BLaER1 treated with 17β-estradiol and CSF1 and Interleukin-3, amounts not matched to agents 10 nM and 100 nM (cell line): ENCODE results near the gene RPAP3.

Experiments
- H3K27ac ChIP-seq, 11 experiments: shearing (Covaris generic); formaldehyde crosslinking; 2 replicates each; pipeline ENCODE4 v1.8.1; 2022
- H3K27me3 ChIP-seq, 11 experiments: shearing (Covaris generic); formaldehyde crosslinking; 2 replicates each; pipeline ENCODE4 v1.8.1; 2022
- H3K36me3 ChIP-seq, 11 experiments: shearing (Covaris generic); formaldehyde crosslinking; 2 replicates each; pipeline ENCODE4 v1.8.1; 2022
- H3K4me1 ChIP-seq, 10 experiments: shearing (Covaris generic); formaldehyde crosslinking; 2 replicates each; pipeline ENCODE4 v1.8.1; 2022
- H3K4me2 ChIP-seq, 11 experiments: shearing (Covaris generic); formaldehyde crosslinking; 2 replicates each; pipeline ENCODE4 v1.8.1; 2022
- H3K4me3 ChIP-seq, 10 experiments: shearing (Covaris generic); formaldehyde crosslinking; 2 replicates each; pipeline ENCODE4 v1.8.1; 2022
- H3K9ac ChIP-seq, 11 experiments: shearing (Covaris generic); formaldehyde crosslinking; 2 replicates each; pipeline ENCODE4 v1.8.1; 2022
- H3K9me3 ChIP-seq, 11 experiments: shearing (Covaris generic); formaldehyde crosslinking; replicated peaks in 1 of 11; 2 replicates each; pipeline ENCODE4 v1.8.1; 2022
- H4K20me1 ChIP-seq, 11 experiments: shearing (Covaris generic); formaldehyde crosslinking; 2 replicates each; pipeline ENCODE4 v1.8.1; 2022
- Cebpa-rat ChIP-seq, 11 experiments: shearing (Covaris generic); IDR thresholded peaks; 2 replicates each; pipeline ENCODE4 v1.8.1; 2022

RPAP3 gene

GRCh38 chr12:47705229-47705565 lies 633 bp downstream of the RPAP3 start:
- peak overlapping the region; percentile 75 to 94 (median 88) for H3K4me3 ChIP-seq
- H3K27me3 ChIP-seq: no peaks in the 10 kb centered on the region
- H3K9me3 ChIP-seq: no peaks in the 10 kb centered on the region
- H3K4me2 ChIP-seq: peak overlapping the region; percentile 71 to 99 (median 88)
- peak overlapping the region in 10 of 11 experiments; percentile 76 to 89 (median 85); a peak in 20 of 22 replicates for H3K27ac ChIP-seq
- H4K20me1 ChIP-seq: peaks cover 0 to 48% (median 21%) of the 10 kb centered on the region in 11 experiments; a peak in 12 of 22 replicates
- H3K36me3 ChIP-seq: peaks cover 8 to 38% (median 22%) of the 10 kb centered on the region in 11 experiments
- peak overlapping the region; percentile 80 to 88 (median 85) for H3K9ac ChIP-seq
- TF ChIP-seq Cebpa-rat (IDR thresholded peaks at IDR 0.05): no peak
- H3K4me1 ChIP-seq: peaks cover 37 to 57% (median 54%) of the 10 kb centered on the region in 10 experiments

DNA sequence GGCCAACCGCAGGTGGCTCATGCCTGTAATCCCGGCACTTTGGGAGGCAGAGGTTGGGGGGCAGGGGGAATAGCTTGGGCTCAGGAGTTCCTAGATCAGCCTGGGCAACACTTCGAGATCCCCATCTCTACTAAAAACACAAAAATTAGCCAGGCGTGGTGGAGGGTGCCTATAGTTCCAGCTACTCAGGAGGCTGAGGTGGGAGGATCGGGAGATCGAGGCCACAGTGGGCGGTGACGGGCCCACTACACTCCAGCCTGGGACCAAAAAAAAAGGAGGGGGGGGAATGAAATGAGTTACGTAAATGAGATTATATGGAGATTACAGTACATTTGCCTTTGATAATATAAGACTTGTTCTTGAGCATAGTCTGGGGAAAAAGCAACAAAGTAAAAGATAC lies 1.1 kb downstream of the RPAP3 start:
- H3K27ac ChIP-seq: peak overlapping the region in 2 of 11 experiments; percentile 76 to 83; a peak in 2 of 22 replicates
- H3K4me2 ChIP-seq: peak overlapping the region; percentile 71 to 99 (median 88)
- H3K9ac ChIP-seq: peak overlapping the region; percentile 80 to 88 (median 85)
- H3K27me3 ChIP-seq: no peaks in the 10 kb centered on the region
- H3K4me3 ChIP-seq: peak overlapping the region; percentile 75 to 94 (median 88)
- H3K4me1 ChIP-seq: peaks cover 37 to 52% (median 50%) of the 10 kb centered on the region in 10 experiments
- no peaks in the 10 kb centered on the region for H3K9me3 ChIP-seq
- peaks cover 13 to 43% (median 27%) of the 10 kb centered on the region in 11 experiments for H3K36me3 ChIP-seq
- H4K20me1 ChIP-seq: peaks cover 0 to 53% (median 21%) of the 10 kb centered on the region in 11 experiments; a peak in 12 of 22 replicates
- no peak for TF ChIP-seq Cebpa-rat (IDR thresholded peaks at IDR 0.05)

GRCh38 chr12:47700263-47700662 lies 5.6 kb downstream of the RPAP3 start:
- H3K27me3 ChIP-seq: no peaks in the 10 kb centered on the region
- H3K4me3 ChIP-seq: no peak overlapping the region
- H3K36me3 ChIP-seq: peaks cover 47 to 87% (median 55%) of the 10 kb centered on the region in 11 experiments
- no peak overlapping the region for H3K27ac ChIP-seq
- peaks cover 0 to 64% (median 20%) of the 10 kb centered on the region in 11 experiments; a peak in 13 of 22 replicates for H4K20me1 ChIP-seq
- TF ChIP-seq Cebpa-rat (IDR thresholded peaks at IDR 0.05): peak in 3 of 11 experiments; percentile 51 to 64 (median 52); a peak in 4 of 22 replicates
- peaks cover 14 to 37% (median 24%) of the 10 kb centered on the region in 10 experiments for H3K4me1 ChIP-seq
- H3K9me3 ChIP-seq: no peaks in the 10 kb centered on the region
- H3K4me2 ChIP-seq: no peak overlapping the region
- H3K9ac ChIP-seq: no peak overlapping the region

GRCh38 chr12:47698631-47699030 lies 7.2 kb downstream of the RPAP3 start:
- no peak for TF ChIP-seq Cebpa-rat (IDR thresholded peaks at IDR 0.05)
- H3K36me3 ChIP-seq: peaks cover 60 to 99% (median 71%) of the 10 kb centered on the region in 11 experiments

GRCh38 chr12:47698055-47698454 lies 7.8 kb downstream of the RPAP3 start:
- peaks cover 0 to 42% (median 0%) of the 10 kb centered on the region in 11 experiments; a peak in 9 of 22 replicates for H4K20me1 ChIP-seq
- no peak for TF ChIP-seq Cebpa-rat (IDR thresholded peaks at IDR 0.05)
- H3K27me3 ChIP-seq: no peaks in the 10 kb centered on the region
- peaks cover 64 to 99% (median 76%) of the 10 kb centered on the region in 11 experiments for H3K36me3 ChIP-seq
- no peak overlapping the region for H3K4me3 ChIP-seq
- peaks cover 0 to 17% (median 3%) of the 10 kb centered on the region in 10 experiments; a peak in 10 of 20 replicates for H3K4me1 ChIP-seq
- H3K4me2 ChIP-seq: peak overlapping the region in 3 of 11 experiments; percentile 36 to 70 (median 43); a peak in 4 of 22 replicates
- H3K9me3 ChIP-seq: no peaks in the 10 kb centered on the region
- H3K9ac ChIP-seq: no peak overlapping the region
- no peak overlapping the region for H3K27ac ChIP-seq

More at GRCh38 chr12:47698631-47699030, 7.2 kb downstream of the RPAP3 start:
- Histone ChIP-seq H3K9ac (no peak overlapping the region), H3K4me1 (peaks cover 0 to 22% (median 8%) of the 10 kb centered on the region in 10 experiments; a peak in 15 of 20 replicates), H3K27ac (no peak overlapping the region), H3K9me3 (no peaks in the 10 kb centered on the region), H4K20me1 (peaks cover 0 to 47% (median 4%) of the 10 kb centered on the region in 11 experiments; a peak in 10 of 22 replicates), H3K4me3 (no peak overlapping the region), H3K4me2 (peak overlapping the region in 3 of 11 experiments; percentile 36 to 70 (median 43); a peak in 6 of 22 replicates), H3K27me3 (no peaks in the 10 kb centered on the region)

- TF ChIP-seq Cebpa-rat (IDR thresholded peaks at IDR 0.05): no peak
- H3K36me3 ChIP-seq: peaks cover 57 to 100% (median 84%) of the 10 kb centered on the region in 11 experiments
- peak overlapping the region in 1 of 11 experiments; percentile 1; a peak in 1 of 22 replicates for H3K9ac ChIP-seq
Measured at GRCh38 chr12:47689215-47689614, 16.6 kb downstream of the RPAP3 start.

GRCh38 chr12:47687636-47688035 lies 18.2 kb downstream of the RPAP3 start:
- no peak overlapping the region for H3K27ac ChIP-seq
- H3K4me2 ChIP-seq: no peak overlapping the region
- H3K9me3 ChIP-seq: peaks cover 0 to 8% (median 5%) of the 10 kb centered on the region in 11 experiments; a peak in 9 of 22 replicates
- H3K27me3 ChIP-seq: no peaks in the 10 kb centered on the region
- H3K4me1 ChIP-seq: no peaks in the 10 kb centered on the region
- peaks cover 0 to 4% (median 0%) of the 10 kb centered on the region in 11 experiments; a peak in 1 of 22 replicates for H4K20me1 ChIP-seq
- no peak overlapping the region for H3K4me3 ChIP-seq
- H3K9ac ChIP-seq: no peak overlapping the region
- peaks cover 56 to 100% (median 84%) of the 10 kb centered on the region in 11 experiments for H3K36me3 ChIP-seq
- TF ChIP-seq Cebpa-rat (IDR thresholded peaks at IDR 0.05): no peak

More at GRCh38 chr12:47689215-47689614, 16.6 kb downstream of the RPAP3 start:
- Histone ChIP-seq H3K27me3 (no peaks in the 10 kb centered on the region), H3K4me3 (no peak overlapping the region), H3K27ac (no peak overlapping the region), H3K4me2 (no peak overlapping the region), H3K9me3 (peaks cover 0 to 10% (median 6%) of the 10 kb centered on the region in 11 experiments; a peak in 9 of 22 replicates), H4K20me1 (peaks cover 0 to 4% (median 0%) of the 10 kb centered on the region in 11 experiments; a peak in 1 of 22 replicates), H3K4me1 (no peaks in the 10 kb centered on the region)

DNA sequence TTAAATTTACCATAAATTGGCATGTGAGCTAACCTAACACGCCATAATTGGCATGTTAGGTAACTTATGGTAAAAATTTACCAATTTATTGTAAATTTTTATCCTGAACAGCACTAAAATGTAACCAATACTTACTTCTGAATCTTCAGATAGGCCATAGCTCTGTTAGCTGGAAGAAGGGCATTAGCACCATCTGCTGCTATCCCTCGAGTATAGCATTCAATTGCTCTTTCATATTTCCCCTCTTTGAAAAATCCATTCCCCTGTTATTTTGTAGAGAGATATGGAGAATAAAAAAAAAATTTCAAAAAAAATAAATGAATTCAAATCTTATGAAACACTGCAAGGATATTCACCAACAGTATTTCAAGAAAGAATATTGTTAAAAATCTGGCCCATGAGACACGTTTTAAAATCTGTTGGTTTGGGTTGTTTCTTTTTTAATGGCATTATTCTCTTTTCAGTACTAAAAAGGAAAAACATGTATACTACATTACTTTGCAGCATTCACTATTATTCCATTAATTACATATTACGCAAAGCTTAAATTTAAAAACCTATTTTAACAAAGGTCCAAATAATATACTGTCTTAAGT lies 19.1 kb downstream of the RPAP3 start:
- no peak overlapping the region for H3K9ac ChIP-seq
- no peak overlapping the region for H3K4me2 ChIP-seq
- no peak for TF ChIP-seq Cebpa-rat (IDR thresholded peaks at IDR 0.05)
- H4K20me1 ChIP-seq: peaks cover 0 to 4% (median 0%) of the 10 kb centered on the region in 11 experiments; a peak in 1 of 22 replicates
- H3K9me3 ChIP-seq: no peaks in the 10 kb centered on the region
- H3K4me1 ChIP-seq: no peaks in the 10 kb centered on the region
- no peak overlapping the region for H3K4me3 ChIP-seq
- H3K36me3 ChIP-seq: peaks cover 55 to 100% (median 84%) of the 10 kb centered on the region in 11 experiments
- H3K27me3 ChIP-seq: no peaks in the 10 kb centered on the region
- H3K27ac ChIP-seq: no peak overlapping the region

GRCh38 chr12:47679785-47680184 lies 26.0 kb downstream of the RPAP3 start:
- no peak for TF ChIP-seq Cebpa-rat (IDR thresholded peaks at IDR 0.05)
- no peak overlapping the region for H3K27ac ChIP-seq
- H3K9ac ChIP-seq: no peak overlapping the region
- no peak overlapping the region for H3K4me3 ChIP-seq
- no peak overlapping the region for H3K4me2 ChIP-seq
- H3K27me3 ChIP-seq: no peaks in the 10 kb centered on the region
- H4K20me1 ChIP-seq: no peaks in the 10 kb centered on the region
- no peaks in the 10 kb centered on the region for H3K4me1 ChIP-seq
- peaks cover 62 to 99% (median 87%) of the 10 kb centered on the region in 11 experiments for H3K36me3 ChIP-seq
- H3K9me3 ChIP-seq: peaks cover 0 to 25% (median 6%) of the 10 kb centered on the region in 11 experiments; a peak in 11 of 22 replicates
